GM12864 (cell line): Measurements from ENCODE around the gene BHMT.
"Not testable (repeated sequence)": the region's sequence is repeated elsewhere in the genome, so short reads cannot be mapped to it uniquely, and the experiment has no call there.

ENCODE experiments used
- DNase-seq: peaks from one replicate; pipeline ENCODE4 v3.0.0-alpha.2; 2011; ENCODE audit warnings: low read depth
- H3K4me3 ChIP-seq: 2 replicates; pipeline ENCODE4 v1.5.1; 2011; ENCODE audit warnings: mild to moderate bottlenecking, low read depth, low read length, control low read depth
- TF ChIP-seq, protein P1 (sequence below): IDR thresholded peaks from 2 replicates; pipeline ENCODE4 v1.5.1; 2011; ENCODE audit warnings: low read depth, mild to moderate bottlenecking, moderate library complexity, low read length, control low read depth, inconsistent platforms; ENCODE audit errors: missing control alignments

The BHMT gene

GRCh38 chr5:79171635-79172245 is 60.1 kb downstream of the BHMT start:
- no peak for DNase-seq
- TF ChIP-seq, protein P1, sequence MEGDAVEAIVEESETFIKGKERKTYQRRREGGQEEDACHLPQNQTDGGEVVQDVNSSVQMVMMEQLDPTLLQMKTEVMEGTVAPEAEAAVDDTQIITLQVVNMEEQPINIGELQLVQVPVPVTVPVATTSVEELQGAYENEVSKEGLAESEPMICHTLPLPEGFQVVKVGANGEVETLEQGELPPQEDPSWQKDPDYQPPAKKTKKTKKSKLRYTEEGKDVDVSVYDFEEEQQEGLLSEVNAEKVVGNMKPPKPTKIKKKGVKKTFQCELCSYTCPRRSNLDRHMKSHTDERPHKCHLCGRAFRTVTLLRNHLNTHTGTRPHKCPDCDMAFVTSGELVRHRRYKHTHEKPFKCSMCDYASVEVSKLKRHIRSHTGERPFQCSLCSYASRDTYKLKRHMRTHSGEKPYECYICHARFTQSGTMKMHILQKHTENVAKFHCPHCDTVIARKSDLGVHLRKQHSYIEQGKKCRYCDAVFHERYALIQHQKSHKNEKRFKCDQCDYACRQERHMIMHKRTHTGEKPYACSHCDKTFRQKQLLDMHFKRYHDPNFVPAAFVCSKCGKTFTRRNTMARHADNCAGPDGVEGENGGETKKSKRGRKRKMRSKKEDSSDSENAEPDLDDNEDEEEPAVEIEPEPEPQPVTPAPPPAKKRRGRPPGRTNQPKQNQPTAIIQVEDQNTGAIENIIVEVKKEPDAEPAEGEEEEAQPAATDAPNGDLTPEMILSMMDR, result no peak
- no peak overlapping the region for H3K4me3 ChIP-seq

GRCh38 chr5:79172269-79172668 is 60.7 kb downstream of the BHMT start:
- TF ChIP-seq, protein P1, result no peak
- H3K4me3 ChIP-seq, result no peak overlapping the region
- DNase-seq, result no peak

GRCh38 chr5:79173626-79174025 is 62.0 kb downstream of the BHMT start:
- no peak overlapping the region for H3K4me3 ChIP-seq
- TF ChIP-seq, protein P1, result no peak
- DNase-seq, result no peak

- H3K4me3 ChIP-seq, result not testable (repeated sequence)
These were observed 68.8 kb downstream of the BHMT start for GRCh38 chr5:79180449-79180848.

DNA sequence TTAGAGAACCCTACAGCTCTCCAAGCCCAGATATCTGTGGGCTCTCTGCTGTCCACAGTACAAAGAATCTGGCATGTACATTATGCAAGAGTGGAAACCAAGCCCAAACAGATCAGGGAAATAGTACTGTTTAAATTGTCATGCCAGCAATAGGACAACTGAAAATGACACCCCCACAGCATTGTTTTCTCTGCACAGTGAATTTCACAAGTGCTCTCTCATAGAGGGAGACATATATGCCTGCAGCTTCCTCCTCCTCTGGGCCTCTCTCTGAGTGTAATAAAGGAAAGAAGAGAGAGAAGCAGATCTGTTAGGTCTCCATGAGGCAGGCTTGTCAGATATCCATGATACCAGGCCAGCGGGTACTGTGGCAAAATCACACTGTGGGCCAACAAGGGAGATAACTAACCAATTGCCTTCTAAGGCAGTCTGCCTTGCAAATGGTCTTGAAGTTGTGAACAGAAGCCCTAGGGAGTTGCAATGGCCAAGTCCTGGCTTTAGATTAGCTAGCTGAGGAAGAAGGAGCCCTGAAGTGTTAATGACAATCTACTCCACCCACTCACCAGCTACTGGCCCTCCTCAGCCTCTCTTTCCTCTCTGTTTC is 69.9 kb downstream of the BHMT start:
- no peak for DNase-seq
- TF ChIP-seq, protein P1, result no peak
- no peak overlapping the region for H3K4me3 ChIP-seq

More at GRCh38 chr5:79180449-79180848, 68.8 kb downstream of the BHMT start:
- not testable (repeated sequence) for DNase-seq
